HCT116 (cell line): ENCODE measurements around the gene SUMO3. TPM values are rescaled to one million over a fixed set of nuclear protein-coding genes. Genes with fewer than 3 reads are reported as not detected.

ENCODE experiments used
- ATAC-seq: fragments of 200-7000 bp; cut with Tn5 transposase; 2 replicates; pipeline ENCODE4 v1.9.1; 2020; ENCODE audit warnings: mild to moderate bottlenecking, moderate library complexity
- BruUV-seq: library from RNA; stranded (reverse); fragments of 400-500 nt; replicated peaks from 2 replicates; lab custom pipeline; 2021; lab: Mats Ljungman, UMichigan
- CTCF ChIA-PET: fragments of 300-600 bp; sonication (Branson Sonifier 250); formaldehyde crosslinking; loops from one replicate; lab custom pipeline; 2021; ENCODE audit warnings: antibody characterized with exemption; lab: Charles Lee
- POLR2A ChIA-PET: fragments of 300-600, 350-600 bp; sonication (Branson Sonifier 250); formaldehyde crosslinking; loops from one replicate; lab custom pipeline; 2021; ENCODE audit warnings: antibody characterized with exemption; lab: Charles Lee
- RAD21 ChIA-PET, 2 experiments: fragments of 300-600 bp; sonication (Branson Sonifier 250); formaldehyde crosslinking; loops; one replicate each; lab custom pipeline; 2023; ENCODE audit warnings: low total read pairs in 2 of 2; ENCODE audit not compliant: uncharacterized antibody in 2 of 2, unreplicated experiment in 2 of 2, low non-redundant PET in 1 of 2; lab: Charles Lee
- DNase-seq: peaks from one replicate; pipeline ENCODE4 v3.0.0-alpha.2; 2010; ENCODE audit warnings: low read depth, low spot score
- H2AFZ ChIP-seq: fragments of 200-600 bp; shearing (Covaris generic), sonication (generic); 2 replicates; pipeline ENCODE4 v1.6.1; 2017; ENCODE audit warnings: low read depth, mixed run types, mixed read lengths, antibody characterized with exemption, low read length; ENCODE audit not compliant: poor library complexity, severe bottlenecking
- H3K27ac ChIP-seq: 2 replicates; pipeline ENCODE4 v1.5.1; 2012; ENCODE audit warnings: low read depth, low read length
- H3K27me3 ChIP-seq: fragments of 200-600 bp; sonication (generic); 2 replicates; pipeline ENCODE4 v1.6.1; 2016; ENCODE audit warnings: mixed run types, low read length, mixed read lengths; ENCODE audit not compliant: insufficient read depth
- H3K36me3 ChIP-seq, 2 experiments: fragments of 200-500 bp in 1 of 2; fragments of 200-600 bp in 1 of 2; sonication (Bioruptor generic) in 1 of 2; sonication (generic) in 1 of 2; 2 replicates each; pipeline versions ENCODE4 v1.5.1 to v1.6.1; 2014 to 2016; ENCODE audit warnings: low read length in 2 of 2, inconsistent platforms in 1 of 2, mixed read lengths in 1 of 2, mixed run types in 1 of 2; ENCODE audit not compliant: insufficient read depth in 2 of 2, control insufficient read depth in 1 of 2
- H3K4me1 ChIP-seq, 2 experiments: fragments of 200-600 bp in 1 of 2; sonication (generic) in 1 of 2; 2 replicates each; pipeline versions ENCODE4 v1.5.1 to v1.6.1; 2012 to 2017; ENCODE audit warnings: low read length in 2 of 2, inconsistent platforms in 1 of 2, mild to moderate bottlenecking in 1 of 2, mixed read lengths in 1 of 2, mixed run types in 1 of 2, moderate library complexity in 1 of 2; ENCODE audit not compliant: insufficient read depth in 2 of 2, control insufficient read depth in 1 of 2
- H3K4me2 ChIP-seq: fragments of 200-600 bp; sonication (generic); 2 replicates; pipeline ENCODE4 v1.6.1; 2017; ENCODE audit warnings: mixed run types, low read length, mixed read lengths
- H3K4me3 ChIP-seq, 2 experiments: fragments of 200-600 bp in 1 of 2; sonication (generic) in 1 of 2; replicated peaks in 1 of 2; 2 replicates each; pipeline ENCODE4 v1.5.1; 2011 to 2016; ENCODE audit warnings: low read length in 2 of 2, control low read depth in 1 of 2, low read depth in 1 of 2, mild to moderate bottlenecking in 1 of 2, mixed read lengths in 1 of 2, mixed run types in 1 of 2
- H3K79me2 ChIP-seq: fragments of 200-600 bp; sonication (generic); 2 replicates; pipeline ENCODE4 v1.6.1; 2017; ENCODE audit warnings: mild to moderate bottlenecking, mixed run types, low read length, moderate library complexity, mixed read lengths; ENCODE audit not compliant: insufficient read depth
- H3K9ac ChIP-seq: fragments of 200-600 bp; sonication (generic); 2 replicates; pipeline ENCODE4 v1.6.1; 2016; ENCODE audit warnings: low read length, mixed read lengths
- H3K9me2 ChIP-seq: fragments of 200-600 bp; sonication (generic), shearing (Covaris generic); 2 replicates; pipeline ENCODE4 v1.6.1; 2017; ENCODE audit warnings: mixed run types, mild to moderate bottlenecking, moderate library complexity; ENCODE audit not compliant: insufficient read depth
- H3K9me3 ChIP-seq, 2 experiments: fragments of 200-500 bp in 1 of 2; fragments of 200-600 bp in 1 of 2; sonication (Bioruptor generic) in 1 of 2; sonication (generic) in 1 of 2; 2 replicates each; pipeline ENCODE4 v1.6.1; 2014 to 2017; ENCODE audit warnings: low read length in 2 of 2, mixed read lengths in 2 of 2, inconsistent platforms in 1 of 2, low read depth in 1 of 2, mild to moderate bottlenecking in 1 of 2, mixed run types in 1 of 2, moderate library complexity in 1 of 2; ENCODE audit not compliant: control insufficient read depth in 1 of 2, insufficient read depth in 1 of 2
- H4K20me1 ChIP-seq: fragments of 200-600 bp; sonication (generic), shearing (Covaris generic); 2 replicates; pipeline ENCODE4 v1.6.1; 2017; ENCODE audit warnings: mixed run types, mild to moderate bottlenecking, moderate library complexity; ENCODE audit not compliant: insufficient read depth
- ELF1 ChIP-seq: IDR thresholded peaks from 2 replicates; pipeline ENCODE4 v1.6.1; 2012; ENCODE audit warnings: low read depth, borderline replicate concordance
- EZH2 ChIP-seq: fragments of 200-600 bp; sonication (generic); IDR thresholded peaks from 2 replicates; pipeline ENCODE4 v1.6.1; 2017; ENCODE audit warnings: antibody characterized with exemption, mixed run types
- JUND ChIP-seq: IDR thresholded peaks from 2 replicates; pipeline ENCODE4 v1.6.1; 2012
- POLR2A ChIP-seq: IDR thresholded peaks from 2 replicates; pipeline ENCODE4 v1.7.0; 2011; ENCODE audit warnings: borderline replicate concordance; ENCODE audit not compliant: insufficient read depth, insufficient read length; ENCODE audit errors: extremely low read depth
- SRF ChIP-seq: IDR thresholded peaks from 2 replicates; pipeline ENCODE4 v1.6.1; 2012; ENCODE audit warnings: low read depth
- YY1 ChIP-seq: IDR thresholded peaks from 2 replicates; pipeline ENCODE4 v1.6.1; 2011; ENCODE audit warnings: low read length, low read depth, moderate library complexity, mild to moderate bottlenecking; ENCODE audit not compliant: insufficient replicate concordance; ENCODE audit errors: extremely low read depth
- ZFX ChIP-seq: fragments of 450-650 bp; IDR thresholded peaks from 2 replicates; pipeline ENCODE4 v1.6.1; 2017
- intact Hi-C: fragments of 100-400 bp; cut with micrococcal nuclease; formaldehyde crosslinking; loops from 2 replicates; pipeline ENCODE4 v1.10.0; 2022
- total RNA-seq: library from RNA; stranded (reverse); gene quantifications from one replicate; pipeline ENCODE4 v1.2.1, GENCODE V29; 2021; ENCODE audit not compliant: unreplicated experiment
- TF ChIP-seq, protein P1 (sequence below), 3 experiments: fragments of 200-600 bp in 1 of 3; sonication (generic) in 1 of 3; IDR thresholded peaks in 2 of 3; conservative IDR thresholded peaks in 1 of 3; 2 replicates each; pipeline ENCODE4 v1.5.1; 2012 to 2017; ENCODE audit warnings: low read depth in 2 of 3, low read length in 2 of 3, antibody characterized with exemption in 1 of 3, borderline replicate concordance in 1 of 3, control low read depth in 1 of 3, mild to moderate bottlenecking in 1 of 3, mixed read lengths in 1 of 3, mixed run types in 1 of 3, moderate library complexity in 1 of 3; ENCODE audit not compliant: insufficient read depth in 1 of 3
- TF ChIP-seq, protein P2 (sequence below): IDR thresholded peaks from 2 replicates; pipeline ENCODE4 v1.6.1; 2011; ENCODE audit warnings: mild to moderate bottlenecking, low read length, moderate library complexity; ENCODE audit not compliant: insufficient replicate concordance; ENCODE audit errors: extremely low read depth
- TF ChIP-seq, protein P3 (sequence below): IDR thresholded peaks from 2 replicates; pipeline ENCODE4 v1.6.1; 2012

The SUMO3 gene
- total RNA-seq, 1 experiment from 2014 or later, result 31.5 TPM

DNA sequence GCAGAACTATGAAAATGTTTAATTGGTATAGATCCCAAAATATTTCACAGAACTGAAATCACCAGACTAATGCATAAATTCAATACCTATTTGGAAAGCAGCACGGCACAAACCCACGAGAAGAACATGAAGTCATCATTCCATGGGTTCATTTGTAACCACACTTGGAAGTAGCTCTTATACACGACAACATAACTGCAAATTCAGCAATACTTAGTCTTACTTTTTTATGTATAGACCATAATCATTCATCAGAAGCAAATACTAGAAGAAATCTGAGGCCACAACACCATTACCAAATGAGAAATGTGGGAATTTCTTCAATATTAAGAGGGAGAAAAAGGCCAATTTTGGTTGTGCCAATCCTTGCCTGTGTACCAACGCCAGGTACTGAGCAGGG, 12.0 kb downstream of the SUMO3 start:
- CTCF ChIA-PET, result interaction anchor here (1.0 kb wide), 1 partner anchor 12 kb away, joined by 4 read pairs; no protein-coding TSS in a partner anchor
- H3K9ac ChIP-seq, result no peak overlapping the region
- peaks cover 6 to 10% of the 10 kb centered on the region in 2 experiments; a peak in 1 of 4 replicates for H3K4me1 ChIP-seq
- ATAC-seq (no peak), DNase-seq (no peak)
- intact Hi-C loops, result no loop called here
- H3K27me3 ChIP-seq, result no peaks in the 10 kb centered on the region
- POLR2A ChIA-PET, result no interaction called here
- TF ChIP-seq ZFX, result no peak
- TF ChIP-seq ELF1, result no peak
- TF ChIP-seq, protein P1, sequence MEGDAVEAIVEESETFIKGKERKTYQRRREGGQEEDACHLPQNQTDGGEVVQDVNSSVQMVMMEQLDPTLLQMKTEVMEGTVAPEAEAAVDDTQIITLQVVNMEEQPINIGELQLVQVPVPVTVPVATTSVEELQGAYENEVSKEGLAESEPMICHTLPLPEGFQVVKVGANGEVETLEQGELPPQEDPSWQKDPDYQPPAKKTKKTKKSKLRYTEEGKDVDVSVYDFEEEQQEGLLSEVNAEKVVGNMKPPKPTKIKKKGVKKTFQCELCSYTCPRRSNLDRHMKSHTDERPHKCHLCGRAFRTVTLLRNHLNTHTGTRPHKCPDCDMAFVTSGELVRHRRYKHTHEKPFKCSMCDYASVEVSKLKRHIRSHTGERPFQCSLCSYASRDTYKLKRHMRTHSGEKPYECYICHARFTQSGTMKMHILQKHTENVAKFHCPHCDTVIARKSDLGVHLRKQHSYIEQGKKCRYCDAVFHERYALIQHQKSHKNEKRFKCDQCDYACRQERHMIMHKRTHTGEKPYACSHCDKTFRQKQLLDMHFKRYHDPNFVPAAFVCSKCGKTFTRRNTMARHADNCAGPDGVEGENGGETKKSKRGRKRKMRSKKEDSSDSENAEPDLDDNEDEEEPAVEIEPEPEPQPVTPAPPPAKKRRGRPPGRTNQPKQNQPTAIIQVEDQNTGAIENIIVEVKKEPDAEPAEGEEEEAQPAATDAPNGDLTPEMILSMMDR (IDR thresholded peaks at IDR 0.05 in 2 of 3, conservative IDR thresholded peaks at IDR 0.05 in 1 of 3; ENCODE audit: borderline replicate concordance in 1 of 3, insufficient read depth in 1 of 3, low read depth in 2 of 3, low read length in 2 of 3), result no peak
- no peak for TF ChIP-seq YY1
- no peak for TF ChIP-seq JUND
- no peak for TF ChIP-seq SRF
- TF ChIP-seq POLR2A, result no peak
- TF ChIP-seq, protein P2, sequence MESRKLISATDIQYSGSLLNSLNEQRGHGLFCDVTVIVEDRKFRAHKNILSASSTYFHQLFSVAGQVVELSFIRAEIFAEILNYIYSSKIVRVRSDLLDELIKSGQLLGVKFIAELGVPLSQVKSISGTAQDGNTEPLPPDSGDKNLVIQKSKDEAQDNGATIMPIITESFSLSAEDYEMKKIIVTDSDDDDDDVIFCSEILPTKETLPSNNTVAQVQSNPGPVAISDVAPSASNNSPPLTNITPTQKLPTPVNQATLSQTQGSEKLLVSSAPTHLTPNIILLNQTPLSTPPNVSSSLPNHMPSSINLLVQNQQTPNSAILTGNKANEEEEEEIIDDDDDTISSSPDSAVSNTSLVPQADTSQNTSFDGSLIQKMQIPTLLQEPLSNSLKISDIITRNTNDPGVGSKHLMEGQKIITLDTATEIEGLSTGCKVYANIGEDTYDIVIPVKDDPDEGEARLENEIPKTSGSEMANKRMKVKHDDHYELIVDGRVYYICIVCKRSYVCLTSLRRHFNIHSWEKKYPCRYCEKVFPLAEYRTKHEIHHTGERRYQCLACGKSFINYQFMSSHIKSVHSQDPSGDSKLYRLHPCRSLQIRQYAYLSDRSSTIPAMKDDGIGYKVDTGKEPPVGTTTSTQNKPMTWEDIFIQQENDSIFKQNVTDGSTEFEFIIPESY, result no peak
- TF ChIP-seq EZH2, result no peak
- TF ChIP-seq, protein P3, sequence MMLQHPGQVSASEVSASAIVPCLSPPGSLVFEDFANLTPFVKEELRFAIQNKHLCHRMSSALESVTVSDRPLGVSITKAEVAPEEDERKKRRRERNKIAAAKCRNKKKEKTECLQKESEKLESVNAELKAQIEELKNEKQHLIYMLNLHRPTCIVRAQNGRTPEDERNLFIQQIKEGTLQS, result no peak
- H2AFZ ChIP-seq, result no peak overlapping the region
- BruUV-seq, result no TSS peak
- H3K4me2 ChIP-seq, result no peak overlapping the region
- RAD21 ChIA-PET, result no interaction called here
- H3K27ac ChIP-seq, result no peak overlapping the region
- H3K36me3 ChIP-seq, result peaks cover 0 to 14% of the 10 kb centered on the region in 2 experiments; a peak in 2 of 4 replicates
- peaks cover under 1% of the 10 kb centered on the region; the same call in 1 of the 2 replicates for H4K20me1 ChIP-seq
- H3K9me3 ChIP-seq, result no peaks in the 10 kb centered on the region
- no peak overlapping the region for H3K4me3 ChIP-seq
- peaks cover 17% of the 10 kb centered on the region for H3K79me2 ChIP-seq
- no peaks in the 10 kb centered on the region for H3K9me2 ChIP-seq
